ENCODE measurements around the gene ARHGAP9.
"Not testable (repeated sequence)": the region's sequence is repeated elsewhere in the genome, so short reads cannot be mapped to it uniquely, and the experiment has no call there.

DNA sequence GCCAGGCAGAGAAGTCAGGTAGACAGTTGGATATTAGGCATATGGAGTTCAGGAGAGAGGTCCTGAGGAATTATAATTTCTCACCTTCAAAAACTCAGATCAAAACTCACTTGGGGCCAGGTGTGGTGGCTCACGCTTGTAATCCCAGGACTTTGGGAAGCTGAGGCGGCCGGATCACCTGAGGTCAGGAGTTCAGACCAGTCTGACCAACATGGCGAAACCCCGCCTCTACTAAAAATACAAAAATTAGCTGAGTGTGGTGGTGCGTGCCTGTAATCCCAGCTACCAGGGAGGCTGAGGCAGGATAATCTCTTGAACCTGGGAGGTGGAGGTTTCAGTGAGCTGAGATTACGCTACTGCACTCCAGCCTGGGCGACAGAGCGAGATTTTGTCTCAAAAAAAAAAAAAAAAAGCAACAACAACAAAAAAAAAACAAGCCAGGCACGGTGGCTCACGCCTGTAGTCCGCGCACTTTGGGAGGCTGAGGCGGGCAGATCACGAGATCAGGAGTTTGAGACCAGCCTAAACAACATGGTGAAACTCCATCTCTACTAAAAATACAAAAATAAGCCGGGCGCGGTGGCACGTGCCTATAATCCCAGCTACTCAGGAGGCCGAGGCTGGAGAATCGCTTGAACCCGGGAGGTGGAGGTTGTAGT, 22.8 kb upstream of the ARHGAP9 start:
- TF ChIP-seq, protein P1, sequence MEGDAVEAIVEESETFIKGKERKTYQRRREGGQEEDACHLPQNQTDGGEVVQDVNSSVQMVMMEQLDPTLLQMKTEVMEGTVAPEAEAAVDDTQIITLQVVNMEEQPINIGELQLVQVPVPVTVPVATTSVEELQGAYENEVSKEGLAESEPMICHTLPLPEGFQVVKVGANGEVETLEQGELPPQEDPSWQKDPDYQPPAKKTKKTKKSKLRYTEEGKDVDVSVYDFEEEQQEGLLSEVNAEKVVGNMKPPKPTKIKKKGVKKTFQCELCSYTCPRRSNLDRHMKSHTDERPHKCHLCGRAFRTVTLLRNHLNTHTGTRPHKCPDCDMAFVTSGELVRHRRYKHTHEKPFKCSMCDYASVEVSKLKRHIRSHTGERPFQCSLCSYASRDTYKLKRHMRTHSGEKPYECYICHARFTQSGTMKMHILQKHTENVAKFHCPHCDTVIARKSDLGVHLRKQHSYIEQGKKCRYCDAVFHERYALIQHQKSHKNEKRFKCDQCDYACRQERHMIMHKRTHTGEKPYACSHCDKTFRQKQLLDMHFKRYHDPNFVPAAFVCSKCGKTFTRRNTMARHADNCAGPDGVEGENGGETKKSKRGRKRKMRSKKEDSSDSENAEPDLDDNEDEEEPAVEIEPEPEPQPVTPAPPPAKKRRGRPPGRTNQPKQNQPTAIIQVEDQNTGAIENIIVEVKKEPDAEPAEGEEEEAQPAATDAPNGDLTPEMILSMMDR (conservative IDR thresholded peaks at IDR 0.05; ENCODE audit: low read length): not testable (repeated sequence)
- TF ChIP-seq EZH2phosphoT487 (IDR thresholded peaks at IDR 0.05; ENCODE audit: borderline replicate concordance): not testable (repeated sequence)

Data from Loucy (cell line).